ENCODE measurements around the gene S100A9. TPM values are rescaled to one million over a fixed set of nuclear protein-coding genes. Genes with fewer than 3 reads are reported as not detected.

Gene S100A9
- polyA plus RNA-seq, 3 donors: 20,498 to 43,602 (median 40,800) TPM

GRCh38 chr1:153324912-153325311 is 32.7 kb upstream of the S100A9 start:
- H3K9me3 Mint-ChIP-seq: peaks cover 4 to 34% (median 19%) of the 10 kb centered on the region in 7 donors
- no peak overlapping the region for H3K4me3 Mint-ChIP-seq
- H3K27me3 Mint-ChIP-seq (ENCODE audit: low read depth in 3 of 3): peaks cover 1 to 5% (median 2%) of the 10 kb centered on the region in 3 donors
- TF ChIP-seq CTCF (IDR thresholded peaks at IDR 0.05): no peak
- Histone ChIP-seq H3K4me2 (replicated peaks; ENCODE audit: extremely low read depth, low read length, poor library complexity, severe bottlenecking) (no peak overlapping the region), H3K27me3 (ENCODE audit: control insufficient read depth in 2 of 2, insufficient read depth in 2 of 2, low read length in 2 of 2) (no peaks in the 10 kb centered on the region), H3K4me3 (replicated peaks in 1 of 3; ENCODE audit: low read depth in 2 of 3, low read length in 3 of 3) (no peak overlapping the region), H3K9me3 (replicated peaks in 1 of 2; ENCODE audit: control insufficient read depth in 1 of 2, insufficient read depth in 1 of 2, low read length in 2 of 2) (peaks cover 10 to 14% of the 10 kb centered on the region in 2 donors), H3K27ac (ENCODE audit: low read depth in 1 of 2, low read length in 2 of 2) (no peak overlapping the region), H3K9ac (ENCODE audit: insufficient read depth, low read length, poor library complexity, severe bottlenecking) (no peak overlapping the region), H4K20me1 (ENCODE audit: insufficient read depth, low read length) (no peaks in the 10 kb centered on the region), H3K4me1 (ENCODE audit: control insufficient read depth in 1 of 2, insufficient read depth in 2 of 2, low read length in 2 of 2) (no peaks in the 10 kb centered on the region), H2AFZ (ENCODE audit: insufficient read depth, low read depth, low read length, poor library complexity, severe bottlenecking) (no peak overlapping the region), H3K79me2 (ENCODE audit: insufficient read depth, low read length) (no peaks in the 10 kb centered on the region), H3K36me3 (replicated peaks in 1 of 2; ENCODE audit: control insufficient read depth in 1 of 2, insufficient read depth in 2 of 2, low read length in 2 of 2) (no peaks in the 10 kb centered on the region)
- intact Hi-C loops (cut with micrococcal nuclease): no loop called here
- peaks cover 7% of the 10 kb centered on the region for H3K4me1 Mint-ChIP-seq
- no peak overlapping the region for H3K27ac Mint-ChIP-seq
- DNase-seq: no peak
- H3K36me3 Mint-ChIP-seq: no peaks in the 10 kb centered on the region

GRCh38 chr1:153333902-153334301 is 23.8 kb upstream of the S100A9 start:
- Mint-ChIP-seq H3K36me3 (no peaks in the 10 kb centered on the region), H3K27ac (no peak overlapping the region), H3K9me3 (peaks cover 8 to 29% (median 18%) of the 10 kb centered on the region in 7 donors), H3K27me3 (ENCODE audit: low read depth in 3 of 3) (peaks cover 2 to 9% (median 8%) of the 10 kb centered on the region in 3 donors), H3K4me1 (no peaks in the 10 kb centered on the region), H3K4me3 (no peak overlapping the region)
- no peak for DNase-seq
- Histone ChIP-seq H3K36me3 (replicated peaks in 1 of 2; ENCODE audit: control insufficient read depth in 1 of 2, insufficient read depth in 2 of 2, low read length in 2 of 2) (no peaks in the 10 kb centered on the region), H3K4me3 (replicated peaks in 1 of 3; ENCODE audit: low read depth in 2 of 3, low read length in 3 of 3) (no peak overlapping the region), H3K79me2 (ENCODE audit: insufficient read depth, low read length) (no peaks in the 10 kb centered on the region), H3K9ac (ENCODE audit: insufficient read depth, low read length, poor library complexity, severe bottlenecking) (no peak overlapping the region), H3K4me1 (ENCODE audit: control insufficient read depth in 1 of 2, insufficient read depth in 2 of 2, low read length in 2 of 2) (no peaks in the 10 kb centered on the region), H4K20me1 (ENCODE audit: insufficient read depth, low read length) (no peaks in the 10 kb centered on the region), H3K27ac (ENCODE audit: low read depth in 1 of 2, low read length in 2 of 2) (no peak overlapping the region), H3K9me3 (replicated peaks in 1 of 2; ENCODE audit: control insufficient read depth in 1 of 2, insufficient read depth in 1 of 2, low read length in 2 of 2) (peaks cover 5 to 11% of the 10 kb centered on the region in 2 donors), H3K27me3 (ENCODE audit: control insufficient read depth in 2 of 2, insufficient read depth in 2 of 2, low read length in 2 of 2) (no peaks in the 10 kb centered on the region), H3K4me2 (replicated peaks; ENCODE audit: extremely low read depth, low read length, poor library complexity, severe bottlenecking) (no peak overlapping the region), H2AFZ (ENCODE audit: insufficient read depth, low read depth, low read length, poor library complexity, severe bottlenecking) (no peak overlapping the region)
- TF ChIP-seq CTCF (IDR thresholded peaks at IDR 0.05): no peak
- intact Hi-C loops (cut with micrococcal nuclease): no loop called here
- WGBS (ENCODE audit: insufficient coverage): no CpG with 5 or more reads among the region's 1 CpG
